Left ventricle myocardium inferior (tissue), 1 donor: ENCODE measurements around the gene DCLK1. TPM values are rescaled to one million over a fixed set of nuclear protein-coding genes. Genes with fewer than 3 reads are reported as not detected.

ENCODE experiments used
- DNase-seq: peaks from one replicate; pipeline ENCODE4 v3.0.0-alpha.2; 2020
- H3K27ac ChIP-seq: fragments of 200-600 bp; replicated peaks from 2 replicates; pipeline ENCODE4 v1.8.0; 2021
- H3K27me3 ChIP-seq: fragments of 200-600 bp; 2 replicates; pipeline ENCODE4 v1.8.0; 2021; ENCODE audit warnings: low read depth
- H3K36me3 ChIP-seq: fragments of 200-600 bp; 2 replicates; pipeline ENCODE4 v1.8.0; 2021
- H3K4me1 ChIP-seq: fragments of 200-600 bp; 2 replicates; pipeline ENCODE4 v1.8.0; 2021
- H3K4me3 ChIP-seq: fragments of 200-600 bp; 2 replicates; pipeline ENCODE4 v1.8.0; 2021; ENCODE audit warnings: mild to moderate bottlenecking, moderate library complexity
- H3K9me3 ChIP-seq: fragments of 200-600 bp; replicated peaks from 2 replicates; pipeline ENCODE4 v1.8.0; 2021
- CTCF ChIP-seq: fragments of 200-600 bp; IDR thresholded peaks from 2 replicates; pipeline ENCODE4 v1.8.0; 2021; ENCODE audit warnings: antibody characterized with exemption, mild to moderate bottlenecking, borderline replicate concordance
- intact Hi-C: fragments of 100-400 bp; cut with micrococcal nuclease; formaldehyde crosslinking; loops from one replicate; pipeline ENCODE4 v1.11.0; 2022
- total RNA-seq: library from RNA; stranded (reverse); fragmentation: NEBNext Ultra II Directional; extraction: Animal tissue kit (Norgen Biotek cat#: 25700); gene quantifications from one replicate; pipeline ENCODE4 v1.2.1, GENCODE V29; 2021
- donor health status: DM: no; HTN: yes; CAD: no; lungs with severe emphysema.

Gene DCLK1
- total RNA-seq, 1 donor from 2014 or later: 8.4 TPM

DNA sequence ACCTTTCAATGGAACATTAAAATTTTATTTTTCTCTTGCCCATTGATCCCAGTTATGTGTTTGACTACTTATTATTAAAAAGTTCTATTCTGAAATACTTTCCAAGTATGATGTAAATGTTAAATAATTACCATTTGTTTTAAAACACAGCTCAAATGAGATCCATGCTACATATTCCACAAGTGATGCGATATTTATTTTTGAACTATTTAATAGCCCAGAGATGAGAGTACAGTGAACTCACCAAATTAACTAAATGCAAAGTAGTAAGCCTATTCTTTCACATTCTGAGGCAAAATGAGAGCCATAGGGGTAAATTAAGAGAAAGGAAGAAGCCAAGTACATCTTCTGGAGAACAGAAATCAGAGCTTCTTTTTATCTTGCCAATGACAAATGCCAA is 1.2 kb upstream of the DCLK1 start:
- peaks cover 40% of the 10 kb centered on the region for H3K27me3 ChIP-seq
- peak overlapping the region; percentile 75 for H3K27ac ChIP-seq
- DNase-seq: no peak
- TF ChIP-seq CTCF: no peak
- peaks cover 29% of the 10 kb centered on the region for H3K4me1 ChIP-seq
- intact Hi-C loops: no loop called here
- H3K9me3 ChIP-seq: no peaks in the 10 kb centered on the region
- no peak overlapping the region for H3K4me3 ChIP-seq
- H3K36me3 ChIP-seq: no peaks in the 10 kb centered on the region

- H3K4me3 ChIP-seq: peak overlapping the region; percentile 69
These were observed 732 bp upstream of the DCLK1 start for GRCh38 chr13:36131931-36132297.

GRCh38 chr13:36130552-36131221 is 495 bp downstream of the DCLK1 start:
- peak overlapping the region; percentile 75 for H3K27ac ChIP-seq
- no peaks in the 10 kb centered on the region for H3K9me3 ChIP-seq
- H3K4me3 ChIP-seq: peak overlapping the region; percentile 69
- intact Hi-C loops: no loop called here
- DNase-seq: peak; percentile 30
- H3K36me3 ChIP-seq: no peaks in the 10 kb centered on the region
- H3K27me3 ChIP-seq: peaks cover 40% of the 10 kb centered on the region
- no peak for TF ChIP-seq CTCF
- peaks cover 29% of the 10 kb centered on the region for H3K4me1 ChIP-seq

More at GRCh38 chr13:36131931-36132297, 732 bp upstream of the DCLK1 start:
- peak; percentile 72 for DNase-seq
- H3K9me3 ChIP-seq: no peaks in the 10 kb centered on the region
- TF ChIP-seq CTCF: no peak
- peak overlapping the region; percentile 75 for H3K27ac ChIP-seq
- H3K36me3 ChIP-seq: no peaks in the 10 kb centered on the region
- intact Hi-C loops: no loop called here
- H3K4me1 ChIP-seq: peaks cover 29% of the 10 kb centered on the region
- peaks cover 40% of the 10 kb centered on the region for H3K27me3 ChIP-seq

- no peak for DNase-seq
- no peak for TF ChIP-seq CTCF
- peaks cover 29% of the 10 kb centered on the region for H3K4me1 ChIP-seq
- H3K27ac ChIP-seq: peak overlapping the region; percentile 75
- H3K36me3 ChIP-seq: no peaks in the 10 kb centered on the region
- peak overlapping the region; percentile 69 for H3K4me3 ChIP-seq
- no peaks in the 10 kb centered on the region for H3K9me3 ChIP-seq
- intact Hi-C loops: no loop called here
- H3K27me3 ChIP-seq: peaks cover 40% of the 10 kb centered on the region
These were observed 1.0 kb downstream of the DCLK1 start for GRCh38 chr13:36130193-36130551.

- DNase-seq: no peak
- H3K4me1 ChIP-seq: peaks cover 34% of the 10 kb centered on the region
- intact Hi-C loops: no loop called here
- peaks cover 40% of the 10 kb centered on the region for H3K27me3 ChIP-seq
- no peak overlapping the region for H3K27ac ChIP-seq
- H3K9me3 ChIP-seq: no peaks in the 10 kb centered on the region
- no peak for TF ChIP-seq CTCF
- peak overlapping the region; percentile 69 for H3K4me3 ChIP-seq
- H3K36me3 ChIP-seq: no peaks in the 10 kb centered on the region
These were observed 1.6 kb downstream of the DCLK1 start for GRCh38 chr13:36129539-36129938.
